Stimulated activated CD4-positive, alpha-beta T cell treated with anti-CD3 and anti-CD28 coated beads, Interleukin-12 subunit alpha, Interleukin-12 subunit beta, amount 100 ng/mL, for 48 hours (primary cell): ENCODE measurements around the gene NUAK1.

ENCODE experiments used
- DNase-seq, 3 donors: peaks; one replicate each; pipeline ENCODE4 v3.0.0-alpha.2; 2020; ENCODE audit warnings: low read depth in 2 of 3, low spot score in 1 of 3

Gene NUAK1

GRCh38 chr12:106084014-106084671, 54.6 kb downstream of the NUAK1 start:
- DNase-seq, result no peak

GRCh38 chr12:106082216-106083175, 56.3 kb downstream of the NUAK1 start:
- no peak for DNase-seq

GRCh38 chr12:106081606-106082005, 57.1 kb downstream of the NUAK1 start:
- DNase-seq, result no peak

- no peak for DNase-seq
These were observed 58.0 kb downstream of the NUAK1 start for GRCh38 chr12:106080791-106081170.

GRCh38 chr12:106080041-106080790, 58.5 kb downstream of the NUAK1 start:
- DNase-seq, result no peak

GRCh38 chr12:106079148-106079738, 59.5 kb downstream of the NUAK1 start:
- no peak for DNase-seq

GRCh38 chr12:106078358-106079010, 60.3 kb downstream of the NUAK1 start:
- no peak for DNase-seq

GRCh38 chr12:106074706-106075392, 63.9 kb downstream of the NUAK1 start:
- no peak for DNase-seq

GRCh38 chr12:106074361-106074705, 64.4 kb downstream of the NUAK1 start:
- no peak for DNase-seq

- DNase-seq, result no peak
These were observed 65.6 kb downstream of the NUAK1 start for GRCh38 chr12:106073179-106073578.

- no peak for DNase-seq
These were observed 66.0 kb downstream of the NUAK1 start for GRCh38 chr12:106072751-106073150.

- no peak for DNase-seq
These were observed 67.1 kb downstream of the NUAK1 start for GRCh38 chr12:106071686-106072085.

GRCh38 chr12:106070611-106071010, 68.1 kb downstream of the NUAK1 start:
- DNase-seq, result no peak

GRCh38 chr12:106070147-106070546, 68.6 kb downstream of the NUAK1 start:
- DNase-seq, result no peak

- DNase-seq, result no peak
These were observed 70.5 kb downstream of the NUAK1 start for GRCh38 chr12:106068296-106068695.

- no peak for DNase-seq
These were observed 71.0 kb downstream of the NUAK1 start for GRCh38 chr12:106067606-106068205.

- DNase-seq, result no peak
These were observed 71.9 kb downstream of the NUAK1 start for GRCh38 chr12:106066726-106067325.

- DNase-seq, result no peak
These were observed 72.6 kb downstream of the NUAK1 start for GRCh38 chr12:106066051-106066705.

- no peak for DNase-seq
These were observed 73.2 kb downstream of the NUAK1 start for GRCh38 chr12:106065506-106065905.
